Epithelial cell of esophagus (primary cell): ENCODE data around the gene PTPN14.

Experiments
- DNase-seq: peaks from one replicate; pipeline ENCODE4 v3.0.0; 2010; ENCODE audit warnings: low read depth
- H3K4me3 ChIP-seq: 2 replicates; pipeline ENCODE4 v1.5.1; 2011; ENCODE audit warnings: mild to moderate bottlenecking, low read length, control low read depth
- CTCF ChIP-seq: IDR thresholded peaks from 2 replicates; pipeline ENCODE4 v1.5.1; 2011; ENCODE audit warnings: low read depth, mild to moderate bottlenecking, low read length, control low read depth, inconsistent platforms; ENCODE audit not compliant: insufficient read depth; ENCODE audit errors: missing control alignments

Gene PTPN14

GRCh38 chr1:214306269-214306668 is 245.1 kb downstream of the PTPN14 start:
- TF ChIP-seq CTCF = no peak
- no peak overlapping the region for H3K4me3 ChIP-seq
- DNase-seq = no peak

- no peak for DNase-seq
- H3K4me3 ChIP-seq = no peak overlapping the region
- no peak for TF ChIP-seq CTCF
Observed at GRCh38 chr1:214305164-214305751, 246.1 kb downstream of the PTPN14 start.

- H3K4me3 ChIP-seq = no peak overlapping the region
- TF ChIP-seq CTCF = no peak
Observed at GRCh38 chr1:214303141-214303930, 248.1 kb downstream of the PTPN14 start.

GRCh38 chr1:214301526-214301925 is 249.9 kb downstream of the PTPN14 start:
- no peak for DNase-seq
- H3K4me3 ChIP-seq = no peak overlapping the region
- TF ChIP-seq CTCF = no peak

More at GRCh38 chr1:214303141-214303930, 248.1 kb downstream of the PTPN14 start:
- DNase-seq = no peak

- TF ChIP-seq CTCF = no peak
Observed at GRCh38 chr1:214300149-214300780, 251.1 kb downstream of the PTPN14 start.

More at GRCh38 chr1:214300149-214300780, 251.1 kb downstream of the PTPN14 start:
- DNase-seq = no peak
- H3K4me3 ChIP-seq = no peak overlapping the region
